Upper lobe of right lung (tissue), 1 donor: ENCODE results near the gene CEBPB. TPM values are rescaled to one million over a fixed set of nuclear protein-coding genes. Genes with fewer than 3 reads are reported as not detected.
"Not testable (repeated sequence)": the region's sequence is repeated elsewhere in the genome, so short reads cannot be mapped to it uniquely, and the experiment has no call there.

Source experiments
- ATAC-seq: fragments of 200-7000 bp; cut with Tn5 transposase; one replicate; pipeline ENCODE4 v1.9.1; 2020; ENCODE audit warnings: mild to moderate bottlenecking, moderate library complexity
- DNase-seq: peaks from one replicate; pipeline ENCODE4 v3.0.0-alpha.2; 2020
- H3K27ac ChIP-seq: fragments of 200-600 bp; one replicate; pipeline ENCODE4 v1.8.0; 2022
- H3K27me3 ChIP-seq: fragments of 200-600 bp; one replicate; pipeline ENCODE4 v1.8.0; 2022; ENCODE audit warnings: mild to moderate bottlenecking
- H3K36me3 ChIP-seq: fragments of 200-600 bp; one replicate; pipeline ENCODE4 v1.8.0; 2022
- H3K4me1 ChIP-seq: fragments of 200-600 bp; one replicate; pipeline ENCODE4 v1.8.0; 2022
- H3K4me3 ChIP-seq: fragments of 200-600 bp; one replicate; pipeline ENCODE4 v1.8.0; 2022; ENCODE audit warnings: mild to moderate bottlenecking
- H3K9me3 ChIP-seq: fragments of 200-600 bp; one replicate; pipeline ENCODE4 v1.8.0; 2022
- CTCF ChIP-seq: fragments of 200-600 bp; IDR thresholded peaks from one replicate; pipeline ENCODE4 v1.8.0; 2022; ENCODE audit warnings: antibody characterized with exemption
- intact Hi-C: fragments of 100-400 bp; cut with DNase I; formaldehyde crosslinking; loops from one replicate; pipeline ENCODE4 v1.11.0; 2022
- total RNA-seq: library from RNA; stranded (reverse); fragmentation: NEBNext Ultra II Directional; extraction: Animal tissue kit (Norgen Biotek cat#: 25700); gene quantifications from one replicate; pipeline ENCODE4 v1.2.1, GENCODE V29; 2021
- donor health status: DM: no; HTN: yes; CAD: no; lungs with severe emphysema.

The CEBPB gene
- total RNA-seq, 1 donor from 2014 or later = 271 TPM

DNA sequence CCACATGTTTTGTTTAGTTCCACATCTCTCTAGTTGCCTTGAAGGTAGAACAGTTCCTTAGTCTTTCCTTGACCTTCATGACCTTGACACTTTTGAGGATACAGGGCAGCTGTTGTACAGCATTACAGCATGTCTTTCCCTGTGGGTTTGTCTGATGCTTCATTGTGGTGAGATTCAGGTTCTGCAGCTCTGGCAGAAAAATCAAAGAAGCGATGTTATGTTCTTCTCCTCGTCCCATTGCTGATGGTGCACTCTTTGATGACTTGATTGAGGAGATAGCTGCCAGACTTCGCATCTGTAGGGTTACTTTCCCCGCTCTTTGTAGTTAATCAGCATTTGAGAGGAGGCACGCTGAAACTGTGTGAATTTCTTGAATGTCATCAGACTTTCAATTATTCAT lies 12.0 kb downstream of the CEBPB start:
- intact Hi-C loops = no loop called here
- DNase-seq (no peak), ATAC-seq (no peak)
- Histone ChIP-seq H3K9me3 (no peaks in the 10 kb centered on the region), H3K36me3 (no peaks in the 10 kb centered on the region), H3K4me3 (no peak overlapping the region), H3K27ac (no peak overlapping the region), H3K4me1 (no peaks in the 10 kb centered on the region), H3K27me3 (no peaks in the 10 kb centered on the region)
- TF ChIP-seq CTCF = no peak

DNA sequence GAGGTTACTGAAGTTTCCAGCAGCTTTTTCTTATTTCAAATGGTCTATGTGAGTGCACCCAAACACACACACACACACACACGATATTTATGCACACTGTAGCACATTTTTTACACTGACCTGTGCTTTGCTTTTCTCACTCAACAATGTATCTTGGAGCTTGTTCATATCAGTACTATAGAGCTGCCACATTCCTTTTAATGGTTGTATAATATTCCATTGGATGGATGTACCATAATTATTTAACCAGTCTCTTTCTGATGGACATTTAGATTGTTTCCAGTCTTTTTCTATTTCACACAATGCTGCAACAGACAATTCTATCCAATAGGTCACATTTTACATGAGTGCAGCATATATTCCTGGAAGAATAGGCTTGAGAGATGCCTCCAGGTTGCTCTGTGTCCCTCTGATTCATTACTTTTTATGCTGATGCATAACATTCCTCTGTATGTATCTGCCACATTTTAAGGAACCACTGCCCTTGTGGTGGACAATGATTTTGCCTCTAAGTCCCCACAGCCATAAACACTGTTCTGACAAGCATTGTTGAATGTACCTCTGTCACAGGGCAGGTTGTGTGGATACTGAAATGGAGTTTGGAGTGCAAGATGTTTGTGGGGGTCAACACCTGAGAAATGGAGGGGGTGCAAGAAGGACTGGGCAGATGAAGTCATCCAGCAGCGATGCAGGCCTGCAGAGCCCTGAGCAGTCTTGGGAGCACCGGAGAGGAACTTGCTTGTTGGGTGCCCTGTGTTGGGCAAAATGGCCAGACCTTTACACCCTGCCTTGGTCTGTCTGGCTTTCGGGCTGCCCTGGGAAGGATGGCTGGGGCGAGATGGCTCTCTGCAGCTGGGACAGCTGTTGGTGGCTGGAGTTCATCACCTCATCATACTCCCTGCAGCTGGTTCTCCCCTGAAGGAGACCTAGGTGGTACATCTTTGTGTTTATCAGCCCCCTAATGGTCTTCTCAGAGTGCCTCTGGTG lies 13.6 kb downstream of the CEBPB start:
- Histone ChIP-seq H3K4me1 (no peaks in the 10 kb centered on the region), H3K36me3 (no peaks in the 10 kb centered on the region), H3K4me3 (no peak overlapping the region), H3K27ac (no peak overlapping the region), H3K27me3 (no peaks in the 10 kb centered on the region), H3K9me3 (no peaks in the 10 kb centered on the region)
- intact Hi-C loops = no loop called here
- TF ChIP-seq CTCF = no peak
- ATAC-seq = no peak
- no peak for DNase-seq

- intact Hi-C loops = no loop called here
- ATAC-seq (no peak), DNase-seq (no peak)
- Histone ChIP-seq H3K27ac (no peak overlapping the region), H3K4me3 (no peak overlapping the region), H3K4me1 (no peaks in the 10 kb centered on the region), H3K27me3 (no peaks in the 10 kb centered on the region), H3K36me3 (no peaks in the 10 kb centered on the region), H3K9me3 (no peaks in the 10 kb centered on the region)
- no peak for TF ChIP-seq CTCF
These were observed 16.4 kb downstream of the CEBPB start for GRCh38 chr20:50207026-50207425.

DNA sequence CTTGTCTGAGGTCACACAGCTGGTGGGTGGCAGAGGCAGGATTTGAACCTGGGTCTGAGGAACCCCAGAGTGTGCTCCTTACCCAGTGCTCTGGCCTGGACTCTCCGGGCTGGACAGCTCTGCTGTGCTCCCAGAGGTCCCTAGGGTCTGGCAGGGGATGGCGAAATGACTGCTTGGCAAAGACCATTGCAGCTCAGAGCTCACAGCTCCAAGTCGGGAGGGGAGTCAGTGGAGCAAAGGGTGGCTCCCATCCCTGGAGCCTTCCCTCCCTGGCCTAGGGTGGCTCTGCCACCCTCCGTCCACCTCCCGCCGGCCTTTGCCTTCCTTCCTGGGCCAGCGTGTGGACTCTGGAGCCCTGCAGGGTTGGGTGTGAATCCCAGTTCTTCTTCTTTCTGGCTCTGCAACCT lies 17.5 kb downstream of the CEBPB start:
- no peak for DNase-seq
- Histone ChIP-seq H3K27me3 (no peaks in the 10 kb centered on the region), H3K4me1 (no peaks in the 10 kb centered on the region), H3K36me3 (no peaks in the 10 kb centered on the region), H3K4me3 (no peak overlapping the region), H3K27ac (no peak overlapping the region), H3K9me3 (no peaks in the 10 kb centered on the region)
- intact Hi-C loops = no loop called here
- no peak for TF ChIP-seq CTCF
- peak; percentile 27 for ATAC-seq

DNA sequence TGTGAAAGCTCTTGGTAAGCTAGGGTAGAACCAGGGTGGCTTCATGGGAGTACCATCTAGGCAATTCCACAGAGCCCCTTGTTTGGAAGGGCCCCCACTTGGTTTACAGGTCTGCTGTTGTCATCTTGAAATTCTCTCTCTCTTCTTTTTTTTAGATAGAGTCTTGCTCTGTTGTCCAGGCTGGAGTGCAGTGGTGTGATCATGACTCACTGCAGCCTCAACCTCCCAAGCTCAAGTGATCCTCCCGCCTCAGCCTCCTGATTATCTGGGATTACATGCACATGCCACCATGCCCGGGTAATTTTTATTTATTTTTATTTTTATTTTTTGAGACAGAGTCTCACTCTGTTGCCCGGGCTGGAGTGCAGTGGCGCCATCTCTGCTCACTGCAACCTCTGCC lies 18.2 kb downstream of the CEBPB start:
- H3K36me3 ChIP-seq, intact Hi-C loops, H3K4me3 ChIP-seq, H3K27ac ChIP-seq, H3K9me3 ChIP-seq, DNase-seq, H3K27me3 ChIP-seq, H3K4me1 ChIP-seq, ATAC-seq: not testable (repeated sequence)

- intact Hi-C loops = no loop called here
- Histone ChIP-seq H3K27me3 (no peaks in the 10 kb centered on the region), H3K4me1 (no peaks in the 10 kb centered on the region), H3K4me3 (no peak overlapping the region), H3K36me3 (no peaks in the 10 kb centered on the region), H3K27ac (no peak overlapping the region), H3K9me3 (no peaks in the 10 kb centered on the region)
- DNase-seq (no peak), ATAC-seq (no peak)
- no peak for TF ChIP-seq CTCF
These were observed 19.5 kb downstream of the CEBPB start for GRCh38 chr20:50210066-50210619.
